Cortex of kidney (tissue), 1 donor: ENCODE data around the gene DNAJB7.
"Not testable (repeated sequence)": the region's sequence is repeated elsewhere in the genome, so short reads cannot be mapped to it uniquely, and the experiment has no call there.

Experiments
- DNase-seq: peaks from one replicate; lab custom pipeline; 2025; lab: John Stamatoyannopoulos, UW

The DNAJB7 gene

GRCh38 chr22:40862013-40862412, at the start of gene DNAJB7:
TSS of gene DNAJB7 (minus strand) at chr22:40862113. CDS start at chr22:40861994, 119 bp downstream.
- no peak for DNase-seq

GRCh38 chr22:40908895-40909294, 47.0 kb upstream of the DNAJB7 start:
- DNase-seq, result no peak

- DNase-seq, result no peak
These were observed 42.2 kb upstream of the DNAJB7 start for GRCh38 chr22:40904101-40904500.

- no peak for DNase-seq
These were observed 37.0 kb upstream of the DNAJB7 start for GRCh38 chr22:40898850-40899357.

- DNase-seq, result no peak
These were observed 32.5 kb upstream of the DNAJB7 start for GRCh38 chr22:40894417-40894816.

GRCh38 chr22:40890881-40891280, 29.0 kb upstream of the DNAJB7 start:
- DNase-seq, result no peak

- DNase-seq, result no peak
These were observed 27.2 kb upstream of the DNAJB7 start for GRCh38 chr22:40889116-40889515.

GRCh38 chr22:40878922-40879321, 17.0 kb upstream of the DNAJB7 start:
- no peak for DNase-seq

GRCh38 chr22:40877488-40877887, 15.6 kb upstream of the DNAJB7 start:
- DNase-seq, result no peak

GRCh38 chr22:40876907-40877306, 15.0 kb upstream of the DNAJB7 start:
- DNase-seq, result no peak

GRCh38 chr22:40875111-40875510, 13.2 kb upstream of the DNAJB7 start:
- no peak for DNase-seq

- DNase-seq, result no peak
These were observed 12.1 kb upstream of the DNAJB7 start for GRCh38 chr22:40874016-40874415.

GRCh38 chr22:40868379-40868778, 6.5 kb upstream of the DNAJB7 start:
- DNase-seq, result not testable (repeated sequence)

- no peak for DNase-seq
These were observed 5.2 kb upstream of the DNAJB7 start for GRCh38 chr22:40867109-40867508.

- no peak for DNase-seq
These were observed 624 bp upstream of the DNAJB7 start for GRCh38 chr22:40862537-40862936.

- no peak for DNase-seq
These were observed 4.5 kb downstream of the DNAJB7 start for GRCh38 chr22:40857309-40857855.

GRCh38 chr22:40856513-40857308, 5.2 kb downstream of the DNAJB7 start, which contains the start of the genes ST13 and XPNPEP3:
TSS of gene ST13 (minus strand) at chr22:40856639. CDS start at chr22:40856540, 99 bp downstream.
TSS of gene XPNPEP3 (plus strand) at chr22:40857148. CDS start at chr22:40857182, 34 bp downstream.
- peak; percentile 81 for DNase-seq

GRCh38 chr22:40855979-40856512, 5.9 kb downstream of the DNAJB7 start:
- no peak for DNase-seq

- DNase-seq, result no peak
These were observed 6.6 kb downstream of the DNAJB7 start for GRCh38 chr22:40855071-40855978.

GRCh38 chr22:40853961-40854360, 8.0 kb downstream of the DNAJB7 start:
- DNase-seq, result no peak

- DNase-seq, result no peak
These were observed 8.6 kb downstream of the DNAJB7 start for GRCh38 chr22:40853333-40853732.

GRCh38 chr22:40845816-40846215, 16.1 kb downstream of the DNAJB7 start:
- not testable (repeated sequence) for DNase-seq
